Cardiac fibroblast (primary cell): ENCODE results near the gene LRRC75A.

Source experiments
- DNase-seq, 2 donors: peaks; one replicate each; pipeline versions ENCODE4 v3.0.0 to v3.0.0-alpha.2; 2010; ENCODE audit warnings: low read depth in 2 of 2
- H3K4me3 ChIP-seq, 2 donors: replicated peaks in 1 of 2; 1 replicate in 1 of 2; 2 replicates in 1 of 2; pipeline ENCODE4 v1.5.1; 2011; ENCODE audit warnings: low read depth in 2 of 2, low read length in 2 of 2, mild to moderate bottlenecking in 2 of 2, moderate library complexity in 1 of 2
- TF ChIP-seq, protein P1 (sequence below): IDR thresholded peaks from one replicate; pipeline ENCODE4 v1.5.1; 2011; ENCODE audit warnings: low read depth, mild to moderate bottlenecking, low read length, inconsistent platforms

Gene LRRC75A

DNA sequence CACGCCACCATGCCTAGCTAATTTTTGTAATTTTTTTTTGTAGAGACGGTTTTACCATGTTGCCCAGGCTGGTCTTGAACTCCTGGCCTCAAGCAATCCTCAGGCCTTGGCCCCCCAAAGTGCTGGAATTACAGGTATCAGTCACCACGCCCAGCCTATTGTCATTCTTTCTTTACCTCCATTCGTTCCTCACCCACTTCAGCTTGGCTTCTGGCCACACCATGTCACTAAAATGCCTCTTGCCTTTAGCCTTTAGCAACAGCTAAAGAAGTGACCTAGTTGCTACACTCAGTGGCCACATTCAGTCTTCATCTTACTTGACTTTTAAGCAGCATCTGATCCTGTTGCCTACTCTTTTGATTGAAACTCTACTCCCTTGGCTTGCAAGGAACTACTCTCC lies 3.6 kb upstream of the LRRC75A start:
- TF ChIP-seq, protein P1, sequence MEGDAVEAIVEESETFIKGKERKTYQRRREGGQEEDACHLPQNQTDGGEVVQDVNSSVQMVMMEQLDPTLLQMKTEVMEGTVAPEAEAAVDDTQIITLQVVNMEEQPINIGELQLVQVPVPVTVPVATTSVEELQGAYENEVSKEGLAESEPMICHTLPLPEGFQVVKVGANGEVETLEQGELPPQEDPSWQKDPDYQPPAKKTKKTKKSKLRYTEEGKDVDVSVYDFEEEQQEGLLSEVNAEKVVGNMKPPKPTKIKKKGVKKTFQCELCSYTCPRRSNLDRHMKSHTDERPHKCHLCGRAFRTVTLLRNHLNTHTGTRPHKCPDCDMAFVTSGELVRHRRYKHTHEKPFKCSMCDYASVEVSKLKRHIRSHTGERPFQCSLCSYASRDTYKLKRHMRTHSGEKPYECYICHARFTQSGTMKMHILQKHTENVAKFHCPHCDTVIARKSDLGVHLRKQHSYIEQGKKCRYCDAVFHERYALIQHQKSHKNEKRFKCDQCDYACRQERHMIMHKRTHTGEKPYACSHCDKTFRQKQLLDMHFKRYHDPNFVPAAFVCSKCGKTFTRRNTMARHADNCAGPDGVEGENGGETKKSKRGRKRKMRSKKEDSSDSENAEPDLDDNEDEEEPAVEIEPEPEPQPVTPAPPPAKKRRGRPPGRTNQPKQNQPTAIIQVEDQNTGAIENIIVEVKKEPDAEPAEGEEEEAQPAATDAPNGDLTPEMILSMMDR = no peak
- DNase-seq = no peak

DNA sequence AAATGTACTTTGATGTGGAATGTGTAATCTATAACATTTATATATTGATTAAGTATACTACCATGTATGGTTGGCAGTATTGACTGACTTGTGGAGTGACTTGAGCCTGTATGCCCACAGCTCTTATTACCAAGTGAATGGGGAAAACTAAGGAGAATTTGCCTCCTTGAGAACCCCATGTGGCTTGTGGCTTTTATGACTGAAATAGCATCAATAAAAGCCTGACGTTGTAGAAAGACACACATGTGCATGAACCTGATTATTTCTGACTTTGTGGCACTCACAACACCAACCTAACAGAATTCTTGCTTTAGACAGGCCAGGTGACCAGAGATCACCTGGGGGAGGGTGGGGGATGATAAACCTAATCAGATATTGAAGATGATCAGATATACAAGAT lies 2.1 kb upstream of the LRRC75A start:
- no peak for DNase-seq
- TF ChIP-seq, protein P1 = no peak
- H3K4me3 ChIP-seq = no peak overlapping the region

More for the DNA sequence above, 3.6 kb upstream of the LRRC75A start:
- H3K4me3 ChIP-seq = no peak overlapping the region

DNA sequence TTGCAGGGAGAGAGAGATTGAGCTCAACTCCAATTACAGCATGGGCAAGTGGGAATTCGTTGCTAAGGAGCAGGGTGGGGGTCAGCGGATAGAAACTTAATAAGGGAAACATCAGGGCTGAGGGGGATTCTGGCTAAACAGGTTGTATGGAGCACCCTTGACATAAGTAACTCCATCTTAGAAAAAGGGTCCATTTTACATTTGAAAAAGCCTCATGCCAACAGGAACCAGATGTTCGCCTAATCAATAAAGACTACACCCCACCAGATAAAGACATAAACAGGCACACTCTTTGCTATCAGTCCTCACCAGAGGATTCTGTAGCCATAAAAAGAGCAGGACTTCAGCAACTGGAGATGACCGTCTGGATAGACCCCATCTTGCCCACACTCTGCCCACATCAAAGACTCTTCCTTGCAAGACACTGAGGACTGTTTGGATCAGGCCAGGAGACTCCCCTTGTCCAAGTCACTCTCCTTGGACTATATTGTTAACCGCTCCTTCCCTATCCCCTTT lies 1.6 kb upstream of the LRRC75A start:
- H3K4me3 ChIP-seq = no peak overlapping the region
- no peak for DNase-seq
- TF ChIP-seq, protein P1 = no peak

DNA sequence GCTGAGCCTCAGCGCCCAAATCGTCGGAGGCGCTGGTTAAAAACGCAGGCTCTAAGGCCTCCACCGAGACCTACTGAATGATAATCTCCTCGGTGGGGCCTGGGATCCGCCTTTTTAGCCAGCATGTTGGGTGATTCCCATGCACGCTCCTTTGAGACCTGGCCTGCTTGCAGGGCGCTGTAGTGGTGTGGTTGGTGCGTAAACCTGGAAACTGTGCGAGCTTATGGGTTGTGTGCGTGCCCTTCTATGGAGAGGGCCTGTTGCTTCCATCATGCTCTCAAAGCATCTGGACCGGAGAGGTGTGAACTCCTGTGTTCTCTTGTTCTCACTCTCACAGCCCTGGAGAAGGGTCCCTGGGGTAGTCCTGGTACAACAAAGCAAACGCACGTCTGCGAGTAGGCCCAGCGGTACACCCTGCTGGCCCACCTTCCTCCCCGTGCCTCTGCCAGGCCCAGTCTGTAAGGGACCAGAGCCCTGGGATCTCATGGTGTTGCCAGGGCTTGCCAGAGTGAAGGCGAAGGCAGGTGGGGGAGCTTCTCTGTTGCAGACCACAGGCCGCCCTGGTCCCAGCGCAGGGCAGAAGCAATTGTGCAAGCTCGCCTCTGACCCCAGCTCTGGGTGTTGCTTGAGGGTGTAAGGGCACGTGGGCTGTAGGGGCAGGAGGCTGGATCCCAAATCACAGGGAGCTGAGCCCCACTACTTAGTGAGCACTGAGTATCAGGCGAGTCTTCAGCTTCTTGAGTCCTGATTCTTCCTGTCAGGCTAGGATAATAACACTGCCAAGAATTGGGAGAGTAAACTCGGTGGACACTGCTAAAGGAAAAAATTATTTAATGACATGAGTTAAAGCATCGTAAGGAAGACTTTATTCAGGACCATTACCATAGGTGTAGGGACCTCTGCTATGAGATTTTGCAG lies 879 bp upstream of the LRRC75A start:
- TF ChIP-seq, protein P1 = no peak
- no peak for DNase-seq
- peak overlapping the region in 1 of 2 donors; percentile 47 for H3K4me3 ChIP-seq

DNA sequence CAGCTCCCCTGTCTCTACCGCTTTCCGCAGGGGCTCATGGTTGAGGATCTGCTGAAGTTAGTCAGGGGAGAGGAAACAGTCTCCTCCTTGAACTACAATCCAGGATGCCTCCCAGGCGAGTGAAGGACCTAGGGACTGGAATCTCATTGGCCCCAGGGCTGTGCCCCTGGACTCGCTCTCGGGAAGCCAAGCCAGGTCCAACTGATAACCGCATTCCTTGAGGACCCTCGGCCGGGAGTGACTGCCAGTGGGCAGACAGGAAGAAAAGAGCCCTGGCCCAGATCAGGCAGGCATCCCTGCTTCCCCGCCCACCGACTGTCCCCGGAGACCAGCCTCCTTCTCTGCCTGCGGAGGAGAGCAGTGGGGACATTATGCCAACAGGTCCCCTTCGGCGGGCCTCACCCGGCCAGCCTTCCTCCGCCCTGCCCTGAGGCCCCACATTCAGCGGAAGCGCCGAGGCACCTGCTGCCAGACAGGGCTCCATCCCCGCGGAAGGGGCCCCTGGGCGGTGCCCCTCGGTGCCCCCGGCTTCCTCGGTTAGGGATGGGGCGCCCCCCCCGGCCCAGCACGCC lies 776 bp downstream of the LRRC75A start:
- peak overlapping the region; percentile 38 to 41 for H3K4me3 ChIP-seq
- TF ChIP-seq, protein P1 = no peak
- no peak for DNase-seq

DNA sequence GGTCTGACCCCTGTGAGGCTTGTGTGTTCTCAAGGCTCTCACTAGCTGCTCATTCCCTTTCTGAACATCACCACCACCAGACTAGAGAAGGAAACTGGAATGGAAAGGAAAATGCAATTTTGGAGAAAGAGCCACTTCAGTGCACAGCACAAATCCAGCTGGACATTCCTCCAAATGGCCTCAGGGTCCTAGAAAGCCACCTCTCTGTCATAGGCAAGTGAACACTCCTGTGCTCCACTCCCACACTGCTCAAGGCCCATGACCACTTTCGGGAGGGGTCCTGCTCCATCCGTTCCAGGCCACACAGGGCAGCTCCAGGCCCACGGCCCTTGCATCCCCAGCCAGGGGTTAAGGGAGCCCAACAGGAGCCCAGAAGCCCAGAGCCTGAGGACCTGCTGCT lies 2.6 kb downstream of the LRRC75A start:
- no peak overlapping the region for H3K4me3 ChIP-seq
- no peak for DNase-seq
- TF ChIP-seq, protein P1 = no peak
